ENCODE measurements around the gene TMEM158.
A peak's percentile ranks its signal among the peaks of the same experiment; 100 is the strongest.

The TMEM158 gene

DNA sequence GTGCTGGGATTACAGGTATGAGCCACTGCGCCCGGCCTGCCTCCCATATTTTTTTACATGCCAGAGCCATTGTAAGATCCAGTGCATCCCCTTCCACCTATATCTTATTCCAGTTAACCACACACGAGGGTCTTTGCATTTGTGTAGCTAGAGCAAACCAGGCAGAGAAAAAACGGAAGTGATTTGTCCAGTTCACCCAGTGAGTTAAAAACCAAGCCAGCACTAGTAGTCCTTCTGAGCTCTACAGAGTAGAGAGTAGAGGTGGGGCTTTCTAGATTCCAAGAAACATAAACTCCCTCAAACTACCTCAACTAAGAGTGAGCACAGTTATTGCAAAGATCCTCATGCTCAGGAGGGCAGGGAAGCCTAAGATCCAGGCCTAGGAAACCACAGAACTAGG is 34.7 kb downstream of the TMEM158 start:
- Histone ChIP-seq H3K4me3 (replicated peaks; ENCODE audit: insufficient read depth, low read length) (no peak overlapping the region), H3K27me3 (ENCODE audit: insufficient read depth, poor library complexity, severe bottlenecking) (peaks cover 6% of the 10 kb centered on the region), H3K27ac (replicated peaks) (no peak overlapping the region)
- DNase-seq (ENCODE audit: low read depth in 1 of 2, low spot score in 1 of 2), result no peak
- TF ChIP-seq GABPA (IDR thresholded peaks at IDR 0.05; ENCODE audit: low read depth), result no peak
- peak; percentile 61; the same call in 1 of the 2 replicates for TF ChIP-seq SPI1 (IDR thresholded peaks at IDR 0.05; ENCODE audit: borderline replicate concordance, low read depth)

DNA sequence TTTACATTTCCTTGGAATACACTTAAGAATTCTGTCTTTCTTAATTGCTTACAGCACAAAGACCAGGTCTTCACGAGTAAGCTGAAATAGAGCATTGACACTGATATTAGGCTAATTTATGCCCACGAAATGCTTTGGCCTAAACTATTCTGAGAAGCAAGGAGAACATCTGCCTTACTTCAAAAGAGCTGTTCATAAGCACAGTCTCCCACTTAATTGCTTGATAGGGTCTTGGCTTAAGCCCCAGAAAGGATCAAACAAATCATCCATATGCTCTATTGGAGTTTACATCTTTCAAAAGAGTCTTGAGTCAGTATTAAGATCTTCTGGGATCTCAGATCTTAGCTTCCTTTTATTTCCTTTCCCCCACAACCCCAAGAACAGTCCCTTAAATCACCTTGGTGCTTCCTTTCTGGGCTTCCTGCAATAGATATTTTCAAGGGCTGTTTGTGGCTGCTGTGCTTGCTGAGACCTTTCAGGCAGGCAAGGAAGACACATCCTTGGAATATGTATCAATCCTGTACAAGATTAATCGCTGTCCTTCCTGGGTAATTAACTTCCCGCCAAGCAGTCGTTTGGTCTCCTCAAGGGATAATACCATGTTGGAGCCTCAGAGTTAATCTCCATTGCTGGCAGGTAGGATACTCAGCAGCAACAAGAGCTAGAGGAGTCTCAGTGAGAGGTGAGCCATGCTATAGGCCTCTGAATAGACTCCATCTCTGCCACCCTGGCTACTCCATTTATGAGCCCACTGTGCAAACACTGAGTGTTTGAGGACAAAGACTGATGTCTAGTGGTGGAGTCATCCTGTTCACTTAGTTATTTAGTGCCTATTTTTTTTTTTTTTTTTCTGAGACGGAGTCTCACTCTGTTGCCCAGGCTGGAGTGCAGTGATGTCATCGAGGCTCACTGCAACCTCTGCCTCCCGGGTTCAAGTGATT is 37.1 kb downstream of the TMEM158 start:
- no peak for DNase-seq (ENCODE audit: low read depth in 1 of 2, low spot score in 1 of 2)
- no peak overlapping the region for H3K27ac ChIP-seq (replicated peaks)
- no peaks in the 10 kb centered on the region for H3K27me3 ChIP-seq (ENCODE audit: insufficient read depth, poor library complexity, severe bottlenecking)
- TF ChIP-seq, protein P1, sequence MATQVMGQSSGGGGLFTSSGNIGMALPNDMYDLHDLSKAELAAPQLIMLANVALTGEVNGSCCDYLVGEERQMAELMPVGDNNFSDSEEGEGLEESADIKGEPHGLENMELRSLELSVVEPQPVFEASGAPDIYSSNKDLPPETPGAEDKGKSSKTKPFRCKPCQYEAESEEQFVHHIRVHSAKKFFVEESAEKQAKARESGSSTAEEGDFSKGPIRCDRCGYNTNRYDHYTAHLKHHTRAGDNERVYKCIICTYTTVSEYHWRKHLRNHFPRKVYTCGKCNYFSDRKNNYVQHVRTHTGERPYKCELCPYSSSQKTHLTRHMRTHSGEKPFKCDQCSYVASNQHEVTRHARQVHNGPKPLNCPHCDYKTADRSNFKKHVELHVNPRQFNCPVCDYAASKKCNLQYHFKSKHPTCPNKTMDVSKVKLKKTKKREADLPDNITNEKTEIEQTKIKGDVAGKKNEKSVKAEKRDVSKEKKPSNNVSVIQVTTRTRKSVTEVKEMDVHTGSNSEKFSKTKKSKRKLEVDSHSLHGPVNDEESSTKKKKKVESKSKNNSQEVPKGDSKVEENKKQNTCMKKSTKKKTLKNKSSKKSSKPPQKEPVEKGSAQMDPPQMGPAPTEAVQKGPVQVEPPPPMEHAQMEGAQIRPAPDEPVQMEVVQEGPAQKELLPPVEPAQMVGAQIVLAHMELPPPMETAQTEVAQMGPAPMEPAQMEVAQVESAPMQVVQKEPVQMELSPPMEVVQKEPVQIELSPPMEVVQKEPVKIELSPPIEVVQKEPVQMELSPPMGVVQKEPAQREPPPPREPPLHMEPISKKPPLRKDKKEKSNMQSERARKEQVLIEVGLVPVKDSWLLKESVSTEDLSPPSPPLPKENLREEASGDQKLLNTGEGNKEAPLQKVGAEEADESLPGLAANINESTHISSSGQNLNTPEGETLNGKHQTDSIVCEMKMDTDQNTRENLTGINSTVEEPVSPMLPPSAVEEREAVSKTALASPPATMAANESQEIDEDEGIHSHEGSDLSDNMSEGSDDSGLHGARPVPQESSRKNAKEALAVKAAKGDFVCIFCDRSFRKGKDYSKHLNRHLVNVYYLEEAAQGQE (IDR thresholded peaks at IDR 0.05; ENCODE audit: insufficient replicate concordance, low read depth), result no peak
- TF ChIP-seq, protein P2, sequence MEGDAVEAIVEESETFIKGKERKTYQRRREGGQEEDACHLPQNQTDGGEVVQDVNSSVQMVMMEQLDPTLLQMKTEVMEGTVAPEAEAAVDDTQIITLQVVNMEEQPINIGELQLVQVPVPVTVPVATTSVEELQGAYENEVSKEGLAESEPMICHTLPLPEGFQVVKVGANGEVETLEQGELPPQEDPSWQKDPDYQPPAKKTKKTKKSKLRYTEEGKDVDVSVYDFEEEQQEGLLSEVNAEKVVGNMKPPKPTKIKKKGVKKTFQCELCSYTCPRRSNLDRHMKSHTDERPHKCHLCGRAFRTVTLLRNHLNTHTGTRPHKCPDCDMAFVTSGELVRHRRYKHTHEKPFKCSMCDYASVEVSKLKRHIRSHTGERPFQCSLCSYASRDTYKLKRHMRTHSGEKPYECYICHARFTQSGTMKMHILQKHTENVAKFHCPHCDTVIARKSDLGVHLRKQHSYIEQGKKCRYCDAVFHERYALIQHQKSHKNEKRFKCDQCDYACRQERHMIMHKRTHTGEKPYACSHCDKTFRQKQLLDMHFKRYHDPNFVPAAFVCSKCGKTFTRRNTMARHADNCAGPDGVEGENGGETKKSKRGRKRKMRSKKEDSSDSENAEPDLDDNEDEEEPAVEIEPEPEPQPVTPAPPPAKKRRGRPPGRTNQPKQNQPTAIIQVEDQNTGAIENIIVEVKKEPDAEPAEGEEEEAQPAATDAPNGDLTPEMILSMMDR (IDR thresholded peaks at IDR 0.05; ENCODE audit: insufficient read depth, low read length), result no peak
- TF ChIP-seq POLR2AphosphoS5 (IDR thresholded peaks at IDR 0.05; ENCODE audit: low read depth), result no peak
- no peak overlapping the region for H3K4me3 ChIP-seq (replicated peaks; ENCODE audit: insufficient read depth, low read length)

DNA sequence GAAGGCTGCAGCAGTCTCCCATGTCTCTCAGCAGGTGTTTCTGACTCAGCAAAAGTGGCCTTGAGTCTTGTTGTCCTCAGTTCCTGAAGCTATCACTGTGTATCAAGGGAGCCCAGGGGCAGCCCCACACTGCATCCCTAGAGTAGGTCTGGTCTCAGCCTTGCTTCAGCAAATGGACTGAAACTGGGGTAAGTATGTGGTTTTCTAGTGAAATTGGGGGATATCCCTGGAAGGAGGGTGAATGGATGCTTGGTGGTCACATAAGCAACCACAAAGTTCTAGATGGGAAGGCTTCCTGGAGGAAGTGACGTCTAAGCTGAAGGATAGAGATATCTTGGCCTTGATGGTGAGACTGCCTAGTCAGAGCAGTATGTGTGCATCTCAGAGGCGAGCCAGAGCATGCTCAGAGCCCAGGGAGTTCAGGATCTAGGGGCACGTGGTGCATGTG is 38.4 kb downstream of the TMEM158 start:
- Histone ChIP-seq H3K4me3 (replicated peaks; ENCODE audit: insufficient read depth, low read length) (no peak overlapping the region), H3K27me3 (ENCODE audit: insufficient read depth, poor library complexity, severe bottlenecking) (no peaks in the 10 kb centered on the region), H3K27ac (replicated peaks) (no peak overlapping the region)
- no peak for DNase-seq (ENCODE audit: low read depth in 1 of 2, low spot score in 1 of 2)
- TF ChIP-seq SPI1 (IDR thresholded peaks at IDR 0.05; ENCODE audit: borderline replicate concordance, low read depth), result no peak
- TF ChIP-seq GABPA (IDR thresholded peaks at IDR 0.05; ENCODE audit: low read depth), result no peak
- TF ChIP-seq POLR2AphosphoS5 (IDR thresholded peaks at IDR 0.05; ENCODE audit: low read depth), result no peak
- TF ChIP-seq, protein P1 (IDR thresholded peaks at IDR 0.05; ENCODE audit: insufficient replicate concordance, low read depth), result no peak
- TF ChIP-seq, protein P2 (IDR thresholded peaks at IDR 0.05; ENCODE audit: insufficient read depth, low read length), result no peak

DNA sequence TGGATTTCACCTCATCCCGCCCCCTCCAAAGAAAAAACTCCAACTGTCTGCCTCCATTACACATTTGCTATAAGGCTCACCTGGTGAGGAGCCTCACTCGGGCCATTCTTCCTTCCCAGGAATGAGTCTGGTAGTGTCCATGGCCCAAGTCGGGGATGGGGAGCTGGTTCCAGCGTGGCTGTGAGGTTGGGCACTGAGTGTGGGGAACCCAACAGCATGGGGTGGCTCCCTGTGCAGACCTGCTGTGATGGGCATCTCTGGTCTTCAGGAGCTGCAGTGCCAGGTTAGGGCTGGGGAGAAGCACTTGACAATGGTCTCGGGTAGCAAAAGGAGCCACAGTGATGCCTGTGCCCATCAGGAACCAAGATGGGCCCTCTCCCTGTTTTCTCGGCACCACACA is 39.2 kb downstream of the TMEM158 start:
- TF ChIP-seq SPI1 (IDR thresholded peaks at IDR 0.05; ENCODE audit: borderline replicate concordance, low read depth) (no peak), POLR2AphosphoS5 (IDR thresholded peaks at IDR 0.05; ENCODE audit: low read depth) (no peak), GABPA (IDR thresholded peaks at IDR 0.05; ENCODE audit: low read depth) (no peak)
- TF ChIP-seq, protein P1 (IDR thresholded peaks at IDR 0.05; ENCODE audit: insufficient replicate concordance, low read depth), result no peak
- TF ChIP-seq, protein P2 (IDR thresholded peaks at IDR 0.05; ENCODE audit: insufficient read depth, low read length), result no peak

More for the DNA sequence above, 39.2 kb downstream of the TMEM158 start:
- no peaks in the 10 kb centered on the region for H3K27me3 ChIP-seq (ENCODE audit: insufficient read depth, poor library complexity, severe bottlenecking)
- no peak for DNase-seq (ENCODE audit: low read depth in 1 of 2, low spot score in 1 of 2)
- H3K4me3 ChIP-seq (replicated peaks; ENCODE audit: insufficient read depth, low read length), result no peak overlapping the region
- no peak overlapping the region for H3K27ac ChIP-seq (replicated peaks)
